ENCODE data around the gene RNF31. TPM values are rescaled to one million over a fixed set of nuclear protein-coding genes. Genes with fewer than 3 reads are reported as not detected.

The RNF31 gene
- total RNA-seq, 2 donors from 2014 or later: 75.5 to 82.9 TPM

- Mint-ChIP-seq H3K36me3 (ENCODE audit: low read depth) (no peaks in the 10 kb centered on the region), H3K4me1 (peaks cover 2% of the 10 kb centered on the region), H3K27me3 (ENCODE audit: insufficient read depth) (no peaks in the 10 kb centered on the region), H3K27ac (no peak within 1 kb of the TSS), H3K4me3 (no peak within 1 kb of the TSS), H3K9me3 (no peaks in the 10 kb centered on the region)
- no peak for DNase-seq
- H3K4me1 ChIP-seq (ENCODE audit: control insufficient read depth, insufficient read depth, low read length): no peaks in the 10 kb centered on the region
- no peaks in the 10 kb centered on the region for H3K9me3 ChIP-seq (ENCODE audit: control insufficient read depth, low read length)
- no peaks in the 10 kb centered on the region for H3K36me3 ChIP-seq (ENCODE audit: control insufficient read depth, insufficient read depth, low read length)
- 82 to 94% methylated on average over 3 to 5 of the region's 5 CpGs for WGBS, 2 experiments (ENCODE audit: insufficient coverage in 1 of 2, insufficient read length in 1 of 2)
- TF ChIP-seq CTCF (conservative IDR thresholded peaks at IDR 0.05): no peak
- H3K4me3 ChIP-seq (ENCODE audit: low read length): no peak within 1 kb of the TSS
- H3K9ac ChIP-seq (ENCODE audit: extremely low read depth, low read length, poor library complexity, severe bottlenecking): no peak within 1 kb of the TSS
- H3K27ac ChIP-seq (ENCODE audit: low read depth, low read length): no peak within 1 kb of the TSS
- no peaks in the 10 kb centered on the region for H3K27me3 ChIP-seq (ENCODE audit: control insufficient read depth, insufficient read depth, low read length, poor library complexity, severe bottlenecking)
Measured at GRCh38 chr14:24130380-24130716, 16.9 kb upstream of the RNF31 start, which contains the start of gene FITM1. TSS of gene FITM1 (plus strand) at chr14:24130659. CDS start at chr14:24131564, 905 bp downstream.

GRCh38 chr14:24130717-24131548, 16.4 kb upstream of the RNF31 start:
- Histone ChIP-seq H3K4me1 (ENCODE audit: control insufficient read depth, insufficient read depth, low read length) (no peaks in the 10 kb centered on the region), H3K4me3 (ENCODE audit: low read length) (no peak overlapping the region), H3K9ac (ENCODE audit: extremely low read depth, low read length, poor library complexity, severe bottlenecking) (no peak overlapping the region), H3K36me3 (ENCODE audit: control insufficient read depth, insufficient read depth, low read length) (no peaks in the 10 kb centered on the region), H3K27ac (ENCODE audit: low read depth, low read length) (no peak overlapping the region), H3K27me3 (ENCODE audit: control insufficient read depth, insufficient read depth, low read length, poor library complexity, severe bottlenecking) (no peaks in the 10 kb centered on the region), H3K9me3 (ENCODE audit: control insufficient read depth, low read length) (no peaks in the 10 kb centered on the region)
- WGBS, 2 experiments (ENCODE audit: insufficient coverage in 1 of 2, insufficient read length in 1 of 2): 81 to 89% methylated on average over 3 to 6 of the region's 7 CpGs
- Mint-ChIP-seq H3K4me3 (no peak overlapping the region), H3K27ac (no peak overlapping the region), H3K4me1 (peaks cover 2% of the 10 kb centered on the region), H3K9me3 (no peaks in the 10 kb centered on the region), H3K27me3 (ENCODE audit: insufficient read depth) (no peaks in the 10 kb centered on the region), H3K36me3 (ENCODE audit: low read depth) (no peaks in the 10 kb centered on the region)
- no peak for DNase-seq
- no peak for TF ChIP-seq CTCF (conservative IDR thresholded peaks at IDR 0.05)

- H3K4me3 ChIP-seq (ENCODE audit: low read length): no peak overlapping the region
- no peaks in the 10 kb centered on the region for H3K9me3 Mint-ChIP-seq
- H3K36me3 Mint-ChIP-seq (ENCODE audit: low read depth): no peaks in the 10 kb centered on the region
- H3K9me3 ChIP-seq (ENCODE audit: control insufficient read depth, low read length): no peaks in the 10 kb centered on the region
- no peaks in the 10 kb centered on the region for H3K27me3 ChIP-seq (ENCODE audit: control insufficient read depth, insufficient read depth, low read length, poor library complexity, severe bottlenecking)
- no peak overlapping the region for H3K27ac ChIP-seq (ENCODE audit: low read depth, low read length)
- H3K27me3 Mint-ChIP-seq (ENCODE audit: insufficient read depth): no peaks in the 10 kb centered on the region
- H3K4me1 ChIP-seq (ENCODE audit: control insufficient read depth, insufficient read depth, low read length): no peaks in the 10 kb centered on the region
- DNase-seq: no peak
- peaks cover 3% of the 10 kb centered on the region for H3K4me1 Mint-ChIP-seq
- no peak overlapping the region for H3K27ac Mint-ChIP-seq
- H3K4me3 Mint-ChIP-seq: no peak overlapping the region
- 88 to 94% methylated on average over 7 to 15 of the region's 15 CpGs for WGBS, 2 experiments (ENCODE audit: insufficient coverage in 1 of 2, insufficient read length in 1 of 2)
- H3K36me3 ChIP-seq (ENCODE audit: control insufficient read depth, insufficient read depth, low read length): no peaks in the 10 kb centered on the region
- no peak for TF ChIP-seq CTCF (conservative IDR thresholded peaks at IDR 0.05)
- no peak overlapping the region for H3K9ac ChIP-seq (ENCODE audit: extremely low read depth, low read length, poor library complexity, severe bottlenecking)
Measured at GRCh38 chr14:24131549-24131966, 15.7 kb upstream of the RNF31 start.
